Measurements from ENCODE around the gene IER2. TPM values are rescaled to one million over a fixed set of nuclear protein-coding genes. Genes with fewer than 3 reads are reported as not detected.

Gene IER2
- total and polyA plus RNA-seq, 2 of the 8 experiments (the other 6 are each of a cell fraction or from before 2014, with no cell fraction given) = 84.5 to 138 TPM

GRCh38 chr19:13138171-13138915 lies 11.9 kb upstream of the IER2 start:
- DNase-seq (ENCODE audit: low read depth in 1 of 2, low spot score in 2 of 2) (no peak), FAIRE-seq (no peak)
- ChIA-PET POLR2A (ENCODE audit: partially characterized antibody) (interaction anchor here (0.8 to 14.8 kb wide), 8 partner anchors 9 to 42 kb away, joined by 3 to 228 read pairs (median 5); partner anchors contain the start of genes IER2, NACC1, STX10 and TRMT1), CTCF (ENCODE audit: partially characterized antibody) (interaction anchor here (0.6 to 1.9 kb wide), 3 partner anchors 11 to 44 kb away, joined by 3 to 4 read pairs (median 4); no protein-coding TSS in a partner anchor)
- WGBS, 2 experiments (ENCODE audit: extremely low coverage in 1 of 2, insufficient coverage in 1 of 2, insufficient read length in 1 of 2, insufficient replicate concordance in 2 of 2, low coverage in 1 of 2, low lambda C conversion rate in 2 of 2, missing lambda C conversion rate in 1 of 2) = 94% methylated on average over 38 of the region's 40 CpGs; no CpG with 5 or more reads in 1 of the 2 experiments
- Histone ChIP-seq H3K9me3 (ENCODE audit: insufficient read depth in 2 of 2, low read depth in 1 of 2, low read length in 1 of 2) (no peaks in the 10 kb centered on the region), H3K36me3 (ENCODE audit: control insufficient read depth in 2 of 4, insufficient read depth in 4 of 4, low read length in 3 of 4) (peaks cover 7 to 58% (median 36%) of the 10 kb centered on the region in 4 experiments), H2AFZ (ENCODE audit: low read length) (no peak overlapping the region), H2BK120ac (replicated peaks; ENCODE audit: low read depth, low read length) (no peak overlapping the region), H3K79me1 (ENCODE audit: low read depth, low read length) (peaks cover 12% of the 10 kb centered on the region), H2BK5ac (ENCODE audit: low read depth, low read length) (no peak overlapping the region; the same call in 1 of the 2 replicates), H2BK15ac (ENCODE audit: low read length) (no peak overlapping the region), H2AK5ac (ENCODE audit: low read depth, low read length) (no peak overlapping the region), H4K20me1 (replicated peaks in 1 of 2; ENCODE audit: control insufficient read depth in 1 of 2, insufficient read depth in 2 of 2, low read length in 2 of 2) (peaks cover 25 to 40% of the 10 kb centered on the region in 2 experiments), H3K9ac (replicated peaks in 1 of 4; ENCODE audit: extremely low read depth in 1 of 4, low read depth in 3 of 4, low read length in 3 of 4) (no peak overlapping the region), H3K27me3 (replicated peaks in 1 of 4; ENCODE audit: control insufficient read depth in 3 of 4, extremely low read depth in 1 of 4, insufficient read depth in 3 of 4, low read length in 3 of 4) (no peaks in the 10 kb centered on the region), H4K5ac (ENCODE audit: insufficient read length, low read depth, low read length) (no peak overlapping the region), H2BK20ac (ENCODE audit: low read length) (no peak overlapping the region), H2BK12ac (ENCODE audit: low read depth, low read length) (no peak overlapping the region), H3K14ac (ENCODE audit: insufficient read length) (no peak overlapping the region), H4K91ac (replicated peaks; ENCODE audit: insufficient read length, low read length) (no peak overlapping the region), H3K23me2 (ENCODE audit: low read depth, low read length) (no peaks in the 10 kb centered on the region; the same call in 1 of the 2 replicates), H3K79me2 (ENCODE audit: control insufficient read depth in 1 of 2, insufficient read depth in 2 of 2, low read length in 2 of 2) (peaks cover 0 to 18% of the 10 kb centered on the region in 2 experiments; a peak in 2 of 4 replicates), H3K56ac (replicated peaks; ENCODE audit: insufficient read length, low read depth, low read length) (no peak overlapping the region), H3K4me3 (ENCODE audit: extremely low read depth in 1 of 4, insufficient read depth in 2 of 4, low read depth in 3 of 4, low read length in 4 of 4) (no peak overlapping the region), H3K4me2 (ENCODE audit: insufficient read depth in 1 of 2, low read depth in 2 of 2, low read length in 2 of 2) (no peak overlapping the region), H3K23ac (ENCODE audit: insufficient read length) (no peak overlapping the region), H4K8ac (ENCODE audit: extremely low read depth, insufficient read depth, low read length) (no peak overlapping the region), H3K18ac (ENCODE audit: extremely low read depth, low read length) (no peak overlapping the region), H3K4ac (replicated peaks; ENCODE audit: insufficient read length, low read depth, low read length) (no peak overlapping the region), H3K4me1 (replicated peaks in 1 of 4; ENCODE audit: control insufficient read depth in 3 of 4, insufficient read depth in 4 of 4, low read length in 3 of 4) (peaks cover 0 to 8% (median 4%) of the 10 kb centered on the region in 4 experiments; a peak in 3 of 7 replicates), H3K27ac (ENCODE audit: low read depth, low read length) (no peak overlapping the region)
- no peak for TF ChIP-seq CTBP2 (IDR thresholded peaks at IDR 0.05; ENCODE audit: borderline replicate concordance, insufficient read depth, insufficient read length, low read length)
- no peak for TF ChIP-seq CREB1 (IDR thresholded peaks at IDR 0.05)
- TF ChIP-seq KDM5A (IDR thresholded peaks at IDR 0.05; ENCODE audit: low read length) = no peak
- TF ChIP-seq YY1 (IDR thresholded peaks at IDR 0.05; ENCODE audit: low read depth, low read length) = no peak
- no peak for TF ChIP-seq RXRA (IDR thresholded peaks at IDR 0.05; ENCODE audit: insufficient read depth, low read depth, low read length)
- TF ChIP-seq E2F6 (IDR thresholded peaks at IDR 0.05) = no peak
- TF ChIP-seq USF2 (IDR thresholded peaks at IDR 0.05; ENCODE audit: low read length) = no peak
- no peak for TF ChIP-seq TEAD4 (IDR thresholded peaks at IDR 0.05; ENCODE audit: low read depth, low read length)
- no peak for TF ChIP-seq ASH2L (IDR thresholded peaks at IDR 0.05; ENCODE audit: low read length)
- TF ChIP-seq BRCA1 (IDR thresholded peaks at IDR 0.05; ENCODE audit: low read depth, low read length) = no peak
- TF ChIP-seq SP2 (IDR thresholded peaks at IDR 0.05; ENCODE audit: low read length) = no peak

Measured in H1 (cell line).